ENCODE data around the gene CCDC201. TPM values are rescaled to one million over a fixed set of nuclear protein-coding genes. Genes with fewer than 3 reads are reported as not detected.

CCDC201 gene
- total RNA-seq, 1 donor from 2014 or later, result not detected

- peaks cover 50% of the 10 kb centered on the region for H3K27me3 Mint-ChIP-seq
- H3K36me3 Mint-ChIP-seq, result no peaks in the 10 kb centered on the region
- no peak for DNase-seq (ENCODE audit: extremely low spot score, unreplicated experiment)
- TF ChIP-seq CTCF (conservative IDR thresholded peaks at IDR 0.05), result no peak
- peaks cover 6% of the 10 kb centered on the region for H3K4me1 Mint-ChIP-seq (ENCODE audit: unreplicated experiment)
- no peak overlapping the region for H3K4me3 Mint-ChIP-seq
- H3K9me3 Mint-ChIP-seq, result peaks cover 4% of the 10 kb centered on the region
- no peak overlapping the region for H3K27ac Mint-ChIP-seq
These were observed 11.3 kb upstream of the CCDC201 start for GRCh38 chr7:45884136-45884535.

- no peaks in the 10 kb centered on the region for H3K4me1 Mint-ChIP-seq (ENCODE audit: unreplicated experiment)
These were observed 9.6 kb upstream of the CCDC201 start for GRCh38 chr7:45882465-45882810.

GRCh38 chr7:45881759-45882464 lies 9.0 kb upstream of the CCDC201 start:
- peaks cover 31% of the 10 kb centered on the region for H3K27me3 Mint-ChIP-seq
- no peak overlapping the region for H3K4me3 Mint-ChIP-seq
- H3K36me3 Mint-ChIP-seq, result no peaks in the 10 kb centered on the region
- TF ChIP-seq CTCF (conservative IDR thresholded peaks at IDR 0.05), result no peak
- H3K4me1 Mint-ChIP-seq (ENCODE audit: unreplicated experiment), result no peaks in the 10 kb centered on the region
- DNase-seq (ENCODE audit: extremely low spot score, unreplicated experiment), result no peak
- peaks cover 5% of the 10 kb centered on the region for H3K9me3 Mint-ChIP-seq
- no peak overlapping the region for H3K27ac Mint-ChIP-seq

More at GRCh38 chr7:45882465-45882810, 9.6 kb upstream of the CCDC201 start:
- no peak for TF ChIP-seq CTCF (conservative IDR thresholded peaks at IDR 0.05)
- DNase-seq (ENCODE audit: extremely low spot score, unreplicated experiment), result no peak
- no peak overlapping the region for H3K4me3 Mint-ChIP-seq
- no peak overlapping the region for H3K27ac Mint-ChIP-seq
- H3K27me3 Mint-ChIP-seq, result peaks cover 37% of the 10 kb centered on the region
- H3K9me3 Mint-ChIP-seq, result peaks cover 5% of the 10 kb centered on the region
- H3K36me3 Mint-ChIP-seq, result no peaks in the 10 kb centered on the region

GRCh38 chr7:45881280-45881758 lies 8.4 kb upstream of the CCDC201 start:
- H3K9me3 Mint-ChIP-seq, result peaks cover 5% of the 10 kb centered on the region
- DNase-seq (ENCODE audit: extremely low spot score, unreplicated experiment), result no peak
- H3K27ac Mint-ChIP-seq, result no peak overlapping the region
- TF ChIP-seq CTCF (conservative IDR thresholded peaks at IDR 0.05), result no peak
- H3K27me3 Mint-ChIP-seq, result peaks cover 25% of the 10 kb centered on the region
- H3K4me1 Mint-ChIP-seq (ENCODE audit: unreplicated experiment), result no peaks in the 10 kb centered on the region
- H3K4me3 Mint-ChIP-seq, result no peak overlapping the region
- no peaks in the 10 kb centered on the region for H3K36me3 Mint-ChIP-seq

- no peak overlapping the region for H3K27ac Mint-ChIP-seq
- H3K9me3 Mint-ChIP-seq, result peaks cover 5% of the 10 kb centered on the region
- H3K27me3 Mint-ChIP-seq, result peaks cover 19% of the 10 kb centered on the region
- H3K4me1 Mint-ChIP-seq (ENCODE audit: unreplicated experiment), result no peaks in the 10 kb centered on the region
- TF ChIP-seq CTCF (conservative IDR thresholded peaks at IDR 0.05), result no peak
- H3K36me3 Mint-ChIP-seq, result no peaks in the 10 kb centered on the region
- no peak for DNase-seq (ENCODE audit: extremely low spot score, unreplicated experiment)
- no peak overlapping the region for H3K4me3 Mint-ChIP-seq
These were observed 7.6 kb upstream of the CCDC201 start for GRCh38 chr7:45880433-45880860.

Data from type B pancreatic cell (in vitro differentiated cells).